Adrenal gland (tissue), 12 donors: ENCODE measurements around the gene MEOX1. TPM values are rescaled to one million over a fixed set of nuclear protein-coding genes. Genes with fewer than 3 reads are reported as not detected.

ENCODE experiments used
- DNase-seq, 7 donors: peaks; one replicate each; pipeline ENCODE4 v3.0.0-alpha.2; 2019 to 2020
- H3K27ac ChIP-seq, 5 donors: fragments of 200-600 bp; sonication (generic) in 4 of 5; 1 replicate in 3 of 5; 2 replicates in 2 of 5; pipeline versions ENCODE4 v1.5.1 to v1.8.0; 2016 to 2020; ENCODE audit warnings: mild to moderate bottlenecking in 1 of 5
- H3K27me3 ChIP-seq: fragments of 200-600 bp; 2 replicates; pipeline ENCODE4 v1.8.0; 2021
- H3K36me3 ChIP-seq, 2 donors: fragments of 200-600 bp; replicated peaks in 1 of 2; 1 replicate in 1 of 2; 2 replicates in 1 of 2; pipeline versions ENCODE4 v1.5.1 to v1.8.0; 2018 to 2022
- H3K4me1 ChIP-seq, 2 donors: fragments of 200-600 bp; replicated peaks in 1 of 2; 1 replicate in 1 of 2; 2 replicates in 1 of 2; pipeline versions ENCODE4 v1.5.1 to v1.8.0; 2018 to 2021
- H3K4me3 ChIP-seq, 4 donors: fragments of 200-600 bp; sonication (generic) in 3 of 4; one replicate each; pipeline ENCODE4 v1.5.1; 2016 to 2018
- H3K9me3 ChIP-seq, 3 donors: fragments of 200-600 bp; sonication (generic) in 1 of 3; replicated peaks in 1 of 3; 1 replicate in 2 of 3; 2 replicates in 1 of 3; pipeline versions ENCODE4 v1.5.1 to v1.8.0; 2016 to 2021
- CTCF ChIP-seq, 6 experiments: fragments of 450-650 bp in 4 of 6; fragments of 200-600 bp in 2 of 6; sonication (generic) in 1 of 6; IDR thresholded peaks; 1 replicate in 5 of 6; 2 replicates in 1 of 6; pipeline versions ENCODE4 v1.5.1 to v1.8.0; 2016 to 2021; ENCODE audit warnings: antibody characterized with exemption in 6 of 6, mild to moderate bottlenecking in 2 of 6, moderate library complexity in 1 of 6
- POLR2A ChIP-seq, 2 donors: fragments of 450-650 bp; IDR thresholded peaks; one replicate each; pipeline ENCODE4 v1.6.1; 2017; ENCODE audit warnings: antibody characterized with exemption in 2 of 2, mild to moderate bottlenecking in 2 of 2, moderate library complexity in 1 of 2
- WGBS, 4 donors: extraction: QIAGEN DNeasy Blood & Tissue Kit in 2 of 4; methylation state at CpG; one replicate each; pipeline versions ENCODE4 v1.1.5 to v1.1.7; 2013 to 2017; 5-methylcytosine and 5-hydroxymethylcytosine counted together
- intact Hi-C, 2 donors: fragments of 100-400 bp; cut with DNase I; formaldehyde crosslinking; loops; one replicate each; pipeline versions ENCODE4 v1.14.1 to v1.15.0; 2022 to 2023
- polyA plus RNA-seq, 3 donors: library from polyadenylated mRNA; stranded (reverse); fragments of 200-250 nt in 2 of 3; fragments of 350-450 nt in 1 of 3; fragmentation: Illumina TruSeq in 1 of 3; extraction: RNeasy Lipid Tissue Mini Kit (QIAGEN cat#74804) in 1 of 3; gene quantifications; one replicate each; pipeline ENCODE4 v1.2.3, GENCODE V29; 2013 to 2014
- total RNA-seq, 9 donors: library from RNA; depleted of rRNA in 4 of 9; stranded (reverse); fragments of >200 nt in 4 of 9; fragments of 120-200 nt in 1 of 9; fragmentation: NEBNext Ultra II Directional in 1 of 9; extraction: Animal tissue kit (Norgen Biotek cat#: 25700) in 1 of 9; gene quantifications; one replicate each; pipeline versions ENCODE4 v1.1.0 to v1.2.4, GENCODE V29; 2013 to 2023
- donor health status: healthy with polysubstance abuse.
- donor health status: Bipolar disorder and iron deficiency.
- donor health status: DM: yes; HTN: yes; CAD: no.
- donor health status: DM: no; HTN: no; CAD: no.
- donor health status: DM: no; HTN: no; CAD: no.
- donor health status: DM: yes; HTN: yes; CAD: no.

The MEOX1 gene
- total and polyA plus RNA-seq, 12 donors: 0.11 to 6.6 (median 0.40) TPM; not detected in 2

DNA sequence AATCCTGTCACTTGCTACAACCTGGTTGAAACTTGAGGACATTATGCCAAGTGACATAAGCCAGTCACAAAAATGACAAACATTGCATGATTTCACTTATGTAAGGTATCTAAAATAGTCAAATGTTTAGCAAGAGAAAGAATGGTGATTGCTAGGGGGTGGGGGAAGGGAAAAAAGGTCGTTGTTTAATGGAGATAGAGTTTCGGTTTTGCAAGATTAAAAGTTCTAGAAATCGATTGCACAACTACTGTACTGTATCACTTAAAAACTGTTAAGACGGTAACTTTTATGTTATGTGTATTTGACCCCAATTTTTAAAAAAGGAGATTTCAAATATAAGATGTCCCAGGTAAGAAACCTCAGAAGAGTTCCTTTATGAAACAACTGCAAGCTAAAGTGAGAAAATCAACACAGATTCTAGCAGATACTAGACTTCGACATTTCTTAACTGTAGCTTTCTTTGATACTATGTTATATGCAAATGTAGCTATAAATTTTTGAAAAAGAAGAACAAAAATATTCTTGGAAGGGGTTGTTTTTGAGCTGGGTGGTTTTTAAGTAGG, 5.9 kb downstream of the MEOX1 start:
- no peak overlapping the region for H3K27ac ChIP-seq
- intact Hi-C loops: no loop called here
- TF ChIP-seq CTCF (IDR thresholded peaks at IDR 0.05) (no peak), POLR2A (IDR thresholded peaks at IDR 0.05) (no peak)
- WGBS, 4 donors: 42 to 65% (median 53%) methylated on average over 5 of the region's 5 CpGs
- no peaks in the 10 kb centered on the region for H3K9me3 ChIP-seq
- H3K4me1 ChIP-seq: no peaks in the 10 kb centered on the region
- no peaks in the 10 kb centered on the region for H3K36me3 ChIP-seq
- DNase-seq: no peak
- H3K27me3 ChIP-seq: no peaks in the 10 kb centered on the region
- no peak overlapping the region for H3K4me3 ChIP-seq

- no peaks in the 10 kb centered on the region for H3K36me3 ChIP-seq
- no peak overlapping the region for H3K4me3 ChIP-seq
- no peaks in the 10 kb centered on the region for H3K27me3 ChIP-seq
- WGBS, 4 donors: 62 to 81% (median 79%) methylated on average over 3 to 6 of the region's 6 CpGs
- no peak overlapping the region for H3K27ac ChIP-seq
- intact Hi-C loops: no loop called here
- DNase-seq: no peak
- TF ChIP-seq CTCF (IDR thresholded peaks at IDR 0.05) (no peak), POLR2A (IDR thresholded peaks at IDR 0.05) (no peak)
- no peaks in the 10 kb centered on the region for H3K4me1 ChIP-seq
- no peaks in the 10 kb centered on the region for H3K9me3 ChIP-seq
These were observed 9.6 kb downstream of the MEOX1 start for GRCh38 chr17:43652124-43652480.

GRCh38 chr17:43650471-43650870, 11.3 kb downstream of the MEOX1 start:
- Histone ChIP-seq H3K36me3 (no peaks in the 10 kb centered on the region), H3K27me3 (no peaks in the 10 kb centered on the region), H3K4me1 (peaks cover 0 to 6% of the 10 kb centered on the region in 2 donors), H3K27ac (no peak overlapping the region), H3K9me3 (no peaks in the 10 kb centered on the region), H3K4me3 (no peak overlapping the region)
- WGBS, 4 donors: 77 to 83% (median 80%) methylated on average over 8 of the region's 8 CpGs
- no peak for DNase-seq
- intact Hi-C loops: no loop called here
- no peak for TF ChIP-seq POLR2A (IDR thresholded peaks at IDR 0.05)
- TF ChIP-seq CTCF (IDR thresholded peaks at IDR 0.05): no peak

- WGBS, 4 donors: 88 to 94% (median 92%) methylated on average over 7 of the region's 7 CpGs
- Histone ChIP-seq H3K9me3 (no peaks in the 10 kb centered on the region), H3K4me3 (no peak overlapping the region), H3K27ac (no peak overlapping the region), H3K27me3 (no peaks in the 10 kb centered on the region), H3K4me1 (peaks cover 0 to 6% of the 10 kb centered on the region in 2 donors), H3K36me3 (no peaks in the 10 kb centered on the region)
- intact Hi-C loops: no loop called here
- TF ChIP-seq CTCF (IDR thresholded peaks at IDR 0.05) (no peak), POLR2A (IDR thresholded peaks at IDR 0.05) (no peak)
- no peak for DNase-seq
These were observed 12.8 kb downstream of the MEOX1 start for GRCh38 chr17:43648916-43649315.
